GM12878 (cell line): ENCODE results near the gene UFD1. TPM values are rescaled to one million over a fixed set of nuclear protein-coding genes. Genes with fewer than 3 reads are reported as not detected.

ENCODE experiments used
- BACH1 ChIP-seq: fragments of 450-650 bp; IDR thresholded peaks from 2 replicates; pipeline ENCODE4 v1.6.1; 2017; ENCODE audit warnings: mild to moderate bottlenecking, borderline replicate concordance
- BMI1 ChIP-seq: fragments of 450-650 bp; IDR thresholded peaks from 2 replicates; pipeline ENCODE4 v1.6.1; 2016; ENCODE audit warnings: mild to moderate bottlenecking, moderate library complexity, borderline replicate concordance
- CBX5 ChIP-seq: sonication (generic); IDR thresholded peaks from 2 replicates; pipeline ENCODE4 v1.6.1; 2016; ENCODE audit warnings: low read depth, moderate library complexity, mild to moderate bottlenecking, inconsistent platforms
- EP300 ChIP-seq, 2 experiments: fragments of 150-350 bp in 1 of 2; IDR thresholded peaks; 2 replicates each; pipeline ENCODE4 v1.6.1; 2011 to 2012; ENCODE audit warnings: low read depth in 2 of 2, low read length in 2 of 2, borderline replicate concordance in 1 of 2, improper control_type of control experiment in 1 of 2, inconsistent platforms in 1 of 2; ENCODE audit not compliant: control insufficient read depth in 1 of 2
- GATAD2B ChIP-seq: fragments of 450-650 bp; conservative IDR thresholded peaks from 2 replicates; pipeline ENCODE4 v1.6.1; 2017; ENCODE audit warnings: low read depth, mild to moderate bottlenecking, moderate library complexity
- MTA2 ChIP-seq: fragments of 450-650 bp; IDR thresholded peaks from 2 replicates; pipeline ENCODE4 v1.6.1; 2016; ENCODE audit warnings: low read depth, mild to moderate bottlenecking, moderate library complexity
- MTA3 ChIP-seq: IDR thresholded peaks from 2 replicates; pipeline ENCODE4 v1.6.1; 2012; ENCODE audit warnings: low read length, inconsistent platforms, borderline replicate concordance
- POLR2AphosphoS5 ChIP-seq: IDR thresholded peaks from 2 replicates; pipeline ENCODE4 v1.6.1; 2011; ENCODE audit warnings: mild to moderate bottlenecking, low read length, inconsistent platforms
- POU2F2 ChIP-seq: IDR thresholded peaks from 3 replicates; pipeline ENCODE4 v1.6.1; 2011; ENCODE audit warnings: low read depth, mild to moderate bottlenecking, low read length, borderline replicate concordance
- TCF7 ChIP-seq: IDR thresholded peaks from 2 replicates; pipeline ENCODE4 v1.6.1; 2014; ENCODE audit warnings: antibody characterized with exemption, borderline replicate concordance
- polyA plus RNA-seq, 11 experiments: library from polyadenylated mRNA; depleted of rRNA in 4 of 11; unstranded in 6 of 11; stranded (reverse) in 5 of 11; fragments of >200 nt; fragmentation: Nextera tagmentation in 4 of 11; fragmentation: Illumina TruSeq in 1 of 11; extraction: Ambion mirVana in 4 of 11; extraction: Trizol in 1 of 11; gene quantifications; 1 replicate in 1 of 11; 2 replicates in 10 of 11; pipeline versions ENCODE4 v1.2.1 to v1.2.3, GENCODE V29; 2011 to 2016; ENCODE audit warnings: inconsistent platforms in 2 of 11, missing spikeins in 2 of 11, low read depth in 1 of 11
- total RNA-seq, 4 experiments: library from RNA; depleted of rRNA in 3 of 4; stranded (reverse); fragments of >200 nt in 3 of 4; fragmentation: Illumina TruSeq in 1 of 4; extraction: Trizol in 1 of 4; gene quantifications; 2 replicates each; pipeline versions ENCODE4 v1.2.1 to v1.2.3, GENCODE V29; 2013 to 2021
- TF ChIP-seq, protein P1 (sequence below): IDR thresholded peaks from 2 replicates; pipeline ENCODE4 v1.6.1; 2012; ENCODE audit warnings: low read depth, low read length, improper control_type of control experiment
- TF ChIP-seq, protein P2 (sequence below): fragments of 450-650 bp; formaldehyde crosslinking; IDR thresholded peaks from 2 replicates; pipeline ENCODE4 v1.4.0; 2022; ENCODE audit warnings: mild to moderate bottlenecking, moderate library complexity
- TF ChIP-seq, protein P3 (sequence below): fragments of 450-650 bp; IDR thresholded peaks from 2 replicates; pipeline ENCODE4 v1.6.1; 2018; ENCODE audit warnings: mild to moderate bottlenecking, low read depth, moderate library complexity; ENCODE audit not compliant: partially characterized antibody
- TF ChIP-seq, protein P4 (sequence below): IDR thresholded peaks from 2 replicates; pipeline ENCODE4 v1.6.1; 2011; ENCODE audit warnings: borderline replicate concordance, low read depth, mild to moderate bottlenecking, moderate library complexity, mixed read lengths, low read length; ENCODE audit not compliant: insufficient read depth; ENCODE audit errors: extremely low read length
- TF ChIP-seq, protein P5 (sequence below): fragments of 450-650 bp; IDR thresholded peaks from 2 replicates; pipeline ENCODE4 v1.6.1; 2018; ENCODE audit warnings: borderline replicate concordance, mild to moderate bottlenecking; ENCODE audit not compliant: partially characterized antibody
- TF ChIP-seq, protein P6 (sequence below): IDR thresholded peaks from 2 replicates; pipeline ENCODE4 v1.6.1; 2012; ENCODE audit warnings: low read depth, low read length, improper control_type of control experiment

The UFD1 gene
- total and polyA plus RNA-seq, 10 of the 15 experiments (the other 5 are each of a cell fraction or from before 2014, with no cell fraction given): 67.2 to 143 (median 117) TPM

DNA sequence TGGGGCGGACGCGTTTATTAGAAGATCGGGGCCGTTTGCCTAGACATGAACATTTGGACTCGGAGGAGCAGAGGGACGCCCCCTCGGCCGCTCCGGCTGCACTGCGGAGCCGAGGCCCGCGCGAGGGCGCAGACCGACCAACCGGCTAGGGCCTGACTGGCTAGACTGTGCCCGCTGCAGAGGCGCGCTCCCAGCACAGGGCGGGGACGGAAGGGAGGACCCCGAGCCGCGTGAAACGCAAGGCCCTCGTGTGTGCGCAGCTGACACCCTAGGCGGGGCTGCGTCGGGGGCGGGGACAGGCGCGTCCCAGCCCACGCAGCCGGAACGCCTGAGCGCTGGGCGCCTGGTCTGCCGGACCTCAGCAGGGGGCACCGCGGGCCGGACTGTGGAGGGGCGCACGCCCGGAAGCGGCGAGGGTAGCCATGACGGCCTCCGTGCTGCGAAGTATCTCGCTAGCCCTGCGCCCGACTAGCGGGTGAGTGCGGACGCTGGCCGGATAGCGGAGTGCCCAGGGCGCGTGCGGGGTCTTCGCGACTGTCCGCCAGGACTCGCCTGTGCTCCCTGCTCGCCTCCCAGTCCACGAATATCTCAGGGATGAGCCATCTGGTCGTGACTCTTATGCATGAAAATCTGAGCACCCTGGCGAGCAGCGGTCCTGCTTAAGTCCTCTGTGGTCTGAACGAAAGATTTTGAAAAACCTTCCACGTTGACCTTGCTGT, 46.7 kb downstream of the UFD1 start, which contains the start of gene MRPL40 (continued):
- peak in 1 of 2 experiments; percentile 16; a peak in 2 of 4 replicates for TF ChIP-seq EP300 (IDR thresholded peaks at IDR 0.05; ENCODE audit: borderline replicate concordance in 1 of 2, control insufficient read depth in 1 of 2, low read depth in 2 of 2, low read length in 2 of 2)
- TF ChIP-seq, protein P1, sequence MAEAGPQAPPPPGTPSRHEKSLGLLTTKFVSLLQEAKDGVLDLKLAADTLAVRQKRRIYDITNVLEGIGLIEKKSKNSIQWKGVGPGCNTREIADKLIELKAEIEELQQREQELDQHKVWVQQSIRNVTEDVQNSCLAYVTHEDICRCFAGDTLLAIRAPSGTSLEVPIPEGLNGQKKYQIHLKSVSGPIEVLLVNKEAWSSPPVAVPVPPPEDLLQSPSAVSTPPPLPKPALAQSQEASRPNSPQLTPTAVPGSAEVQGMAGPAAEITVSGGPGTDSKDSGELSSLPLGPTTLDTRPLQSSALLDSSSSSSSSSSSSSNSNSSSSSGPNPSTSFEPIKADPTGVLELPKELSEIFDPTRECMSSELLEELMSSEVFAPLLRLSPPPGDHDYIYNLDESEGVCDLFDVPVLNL: 0 out of 2 replicates have a peak, but pooled peaks have one; percentile 15
- no peak for TF ChIP-seq MTA2
- TF ChIP-seq POLR2AphosphoS5: peak; percentile 97
- no peak for TF ChIP-seq TCF7
- TF ChIP-seq BMI1: no peak
- TF ChIP-seq POU2F2: peak; percentile 90
- TF ChIP-seq, protein P2, sequence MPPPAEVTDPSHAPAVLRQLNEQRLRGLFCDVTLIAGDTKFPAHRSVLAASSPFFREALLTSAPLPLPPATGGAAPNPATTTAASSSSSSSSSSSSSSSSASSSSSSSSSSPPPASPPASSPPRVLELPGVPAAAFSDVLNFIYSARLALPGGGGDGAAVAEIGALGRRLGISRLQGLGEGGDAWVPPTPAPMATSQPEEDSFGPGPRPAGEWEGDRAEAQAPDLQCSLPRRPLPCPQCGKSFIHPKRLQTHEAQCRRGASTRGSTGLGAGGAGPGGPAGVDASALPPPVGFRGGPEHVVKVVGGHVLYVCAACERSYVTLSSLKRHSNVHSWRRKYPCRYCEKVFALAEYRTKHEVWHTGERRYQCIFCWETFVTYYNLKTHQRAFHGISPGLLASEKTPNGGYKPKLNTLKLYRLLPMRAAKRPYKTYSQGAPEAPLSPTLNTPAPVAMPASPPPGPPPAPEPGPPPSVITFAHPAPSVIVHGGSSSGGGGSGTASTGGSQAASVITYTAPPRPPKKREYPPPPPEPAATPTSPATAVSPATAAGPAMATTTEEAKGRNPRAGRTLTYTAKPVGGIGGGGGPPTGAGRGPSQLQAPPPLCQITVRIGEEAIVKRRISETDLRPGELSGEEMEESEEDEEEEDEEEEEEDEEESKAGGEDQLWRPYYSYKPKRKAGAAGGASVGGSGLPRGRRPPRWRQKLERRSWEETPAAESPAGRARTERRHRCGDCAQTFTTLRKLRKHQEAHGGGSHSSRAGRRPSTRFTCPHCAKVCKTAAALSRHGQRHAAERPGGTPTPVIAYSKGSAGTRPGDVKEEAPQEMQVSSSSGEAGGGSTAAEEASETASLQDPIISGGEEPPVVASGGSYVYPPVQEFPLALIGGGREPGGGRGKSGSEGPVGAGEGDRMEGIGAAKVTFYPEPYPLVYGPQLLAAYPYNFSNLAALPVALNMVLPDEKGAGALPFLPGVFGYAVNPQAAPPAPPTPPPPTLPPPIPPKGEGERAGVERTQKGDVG (CRISPR knock-in tag): no peak
- TF ChIP-seq, protein P3, sequence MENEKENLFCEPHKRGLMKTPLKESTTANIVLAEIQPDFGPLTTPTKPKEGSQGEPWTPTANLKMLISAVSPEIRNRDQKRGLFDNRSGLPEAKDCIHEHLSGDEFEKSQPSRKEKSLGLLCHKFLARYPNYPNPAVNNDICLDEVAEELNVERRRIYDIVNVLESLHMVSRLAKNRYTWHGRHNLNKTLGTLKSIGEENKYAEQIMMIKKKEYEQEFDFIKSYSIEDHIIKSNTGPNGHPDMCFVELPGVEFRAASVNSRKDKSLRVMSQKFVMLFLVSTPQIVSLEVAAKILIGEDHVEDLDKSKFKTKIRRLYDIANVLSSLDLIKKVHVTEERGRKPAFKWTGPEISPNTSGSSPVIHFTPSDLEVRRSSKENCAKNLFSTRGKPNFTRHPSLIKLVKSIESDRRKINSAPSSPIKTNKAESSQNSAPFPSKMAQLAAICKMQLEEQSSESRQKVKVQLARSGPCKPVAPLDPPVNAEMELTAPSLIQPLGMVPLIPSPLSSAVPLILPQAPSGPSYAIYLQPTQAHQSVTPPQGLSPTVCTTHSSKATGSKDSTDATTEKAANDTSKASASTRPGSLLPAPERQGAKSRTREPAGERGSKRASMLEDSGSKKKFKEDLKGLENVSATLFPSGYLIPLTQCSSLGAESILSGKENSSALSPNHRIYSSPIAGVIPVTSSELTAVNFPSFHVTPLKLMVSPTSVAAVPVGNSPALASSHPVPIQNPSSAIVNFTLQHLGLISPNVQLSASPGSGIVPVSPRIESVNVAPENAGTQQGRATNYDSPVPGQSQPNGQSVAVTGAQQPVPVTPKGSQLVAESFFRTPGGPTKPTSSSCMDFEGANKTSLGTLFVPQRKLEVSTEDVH: no peak
- peak; percentile 91 for TF ChIP-seq BACH1
- peak; percentile 88 for TF ChIP-seq CBX5
- TF ChIP-seq, protein P4, sequence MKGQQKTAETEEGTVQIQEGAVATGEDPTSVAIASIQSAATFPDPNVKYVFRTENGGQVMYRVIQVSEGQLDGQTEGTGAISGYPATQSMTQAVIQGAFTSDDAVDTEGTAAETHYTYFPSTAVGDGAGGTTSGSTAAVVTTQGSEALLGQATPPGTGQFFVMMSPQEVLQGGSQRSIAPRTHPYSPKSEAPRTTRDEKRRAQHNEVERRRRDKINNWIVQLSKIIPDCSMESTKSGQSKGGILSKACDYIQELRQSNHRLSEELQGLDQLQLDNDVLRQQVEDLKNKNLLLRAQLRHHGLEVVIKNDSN: peak; percentile 75
- TF ChIP-seq, protein P5, sequence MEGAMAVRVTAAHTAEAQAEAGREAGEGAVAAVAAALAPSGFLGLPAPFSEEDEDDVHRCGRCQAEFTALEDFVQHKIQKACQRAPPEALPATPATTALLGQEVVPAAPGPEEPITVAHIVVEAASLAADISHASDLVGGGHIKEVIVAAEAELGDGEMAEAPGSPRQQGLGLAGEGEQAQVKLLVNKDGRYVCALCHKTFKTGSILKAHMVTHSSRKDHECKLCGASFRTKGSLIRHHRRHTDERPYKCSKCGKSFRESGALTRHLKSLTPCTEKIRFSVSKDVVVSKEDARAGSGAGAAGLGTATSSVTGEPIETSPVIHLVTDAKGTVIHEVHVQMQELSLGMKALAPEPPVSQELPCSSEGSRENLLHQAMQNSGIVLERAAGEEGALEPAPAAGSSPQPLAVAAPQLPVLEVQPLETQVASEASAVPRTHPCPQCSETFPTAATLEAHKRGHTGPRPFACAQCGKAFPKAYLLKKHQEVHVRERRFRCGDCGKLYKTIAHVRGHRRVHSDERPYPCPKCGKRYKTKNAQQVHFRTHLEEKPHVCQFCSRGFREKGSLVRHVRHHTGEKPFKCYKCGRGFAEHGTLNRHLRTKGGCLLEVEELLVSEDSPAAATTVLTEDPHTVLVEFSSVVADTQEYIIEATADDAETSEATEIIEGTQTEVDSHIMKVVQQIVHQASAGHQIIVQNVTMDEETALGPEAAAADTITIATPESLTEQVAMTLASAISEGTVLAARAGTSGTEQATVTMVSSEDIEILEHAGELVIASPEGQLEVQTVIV: peak; percentile 40
- TF ChIP-seq MTA3: no peak; the same call in 1 of the 2 replicates
- no peak; the same call in 1 of the 2 replicates for TF ChIP-seq GATAD2B
- TF ChIP-seq, protein P6, sequence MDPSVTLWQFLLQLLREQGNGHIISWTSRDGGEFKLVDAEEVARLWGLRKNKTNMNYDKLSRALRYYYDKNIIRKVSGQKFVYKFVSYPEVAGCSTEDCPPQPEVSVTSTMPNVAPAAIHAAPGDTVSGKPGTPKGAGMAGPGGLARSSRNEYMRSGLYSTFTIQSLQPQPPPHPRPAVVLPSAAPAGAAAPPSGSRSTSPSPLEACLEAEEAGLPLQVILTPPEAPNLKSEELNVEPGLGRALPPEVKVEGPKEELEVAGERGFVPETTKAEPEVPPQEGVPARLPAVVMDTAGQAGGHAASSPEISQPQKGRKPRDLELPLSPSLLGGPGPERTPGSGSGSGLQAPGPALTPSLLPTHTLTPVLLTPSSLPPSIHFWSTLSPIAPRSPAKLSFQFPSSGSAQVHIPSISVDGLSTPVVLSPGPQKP: peak; percentile 89
